Neuronal stem cell (in vitro differentiated cells): ENCODE measurements around the gene SERHL2. TPM values are rescaled to one million over a fixed set of nuclear protein-coding genes. Genes with fewer than 3 reads are reported as not detected.
"Not testable (repeated sequence)": the region's sequence is repeated elsewhere in the genome, so short reads cannot be mapped to it uniquely, and the experiment has no call there.

ENCODE experiments used
- DNase-seq: peaks from one replicate; pipeline ENCODE4 v3.0.0-alpha.2; 2013; ENCODE audit warnings: low spot score
- H2AFZ ChIP-seq: one replicate; pipeline ENCODE4 v1.6.1; 2013; ENCODE audit warnings: mild to moderate bottlenecking, low read length, inconsistent platforms
- H2AK5ac ChIP-seq: 2 replicates; pipeline ENCODE4 v1.6.1; 2013; ENCODE audit warnings: low read depth, mild to moderate bottlenecking, inconsistent platforms, low read length, moderate library complexity, mixed read lengths
- H2BK120ac ChIP-seq: 2 replicates; pipeline ENCODE4 v1.6.1; 2013; ENCODE audit warnings: low read depth, mild to moderate bottlenecking, inconsistent platforms, low read length, moderate library complexity, mixed read lengths
- H2BK12ac ChIP-seq: one replicate; pipeline ENCODE4 v1.6.1; 2013; ENCODE audit warnings: low read length, inconsistent platforms
- H2BK15ac ChIP-seq: 2 replicates; pipeline ENCODE4 v1.6.1; 2013; ENCODE audit warnings: mild to moderate bottlenecking, low read length, inconsistent platforms, mixed read lengths
- H2BK5ac ChIP-seq: one replicate; pipeline ENCODE4 v1.6.1; 2013; ENCODE audit warnings: inconsistent platforms, mild to moderate bottlenecking, low read length, moderate library complexity
- H3K14ac ChIP-seq: one replicate; pipeline ENCODE4 v1.6.1; 2013; ENCODE audit warnings: low read length, inconsistent platforms
- H3K18ac ChIP-seq: 2 replicates; pipeline ENCODE4 v1.6.1; 2013; ENCODE audit warnings: low read length, inconsistent platforms
- H3K23ac ChIP-seq: 2 replicates; pipeline ENCODE4 v1.6.1; 2013; ENCODE audit warnings: low read depth, mild to moderate bottlenecking, mixed read lengths, low read length, inconsistent platforms; ENCODE audit not compliant: poor library complexity
- H3K27ac ChIP-seq: replicated peaks from 3 replicates; pipeline ENCODE4 v1.5.1; 2013; ENCODE audit warnings: low read length, inconsistent platforms
- H3K27me3 ChIP-seq, 3 experiments: 2 replicates each; pipeline ENCODE4 v1.6.1; 2013; ENCODE audit warnings: low read length in 3 of 3, mild to moderate bottlenecking in 2 of 3, inconsistent platforms in 1 of 3, low read depth in 1 of 3, mixed read lengths in 1 of 3, moderate library complexity in 1 of 3; ENCODE audit not compliant: control insufficient read depth in 3 of 3, insufficient read depth in 3 of 3
- H3K36me3 ChIP-seq, 2 donors: replicated peaks in 1 of 2; 2 replicates each; pipeline ENCODE4 v1.6.1; 2013; ENCODE audit warnings: low read length in 2 of 2; ENCODE audit not compliant: control insufficient read depth in 2 of 2, insufficient read depth in 2 of 2
- H3K4ac ChIP-seq: 2 replicates; pipeline ENCODE4 v1.6.1; 2013; ENCODE audit warnings: inconsistent platforms, mild to moderate bottlenecking, low read length, moderate library complexity
- H3K4me1 ChIP-seq, 2 donors: 1 replicate in 1 of 2; 2 replicates in 1 of 2; pipeline ENCODE4 v1.6.1; 2013; ENCODE audit warnings: low read length in 2 of 2, low read depth in 1 of 2; ENCODE audit not compliant: control insufficient read depth in 2 of 2, insufficient read depth in 1 of 2
- H3K4me2 ChIP-seq: one replicate; pipeline ENCODE4 v1.6.1; 2013; ENCODE audit warnings: mild to moderate bottlenecking, low read length, inconsistent platforms; ENCODE audit not compliant: insufficient read depth, poor library complexity, severe bottlenecking
- H3K4me3 ChIP-seq, 2 donors: 2 replicates each; pipeline ENCODE4 v1.5.1; 2013; ENCODE audit warnings: low read length in 2 of 2, mild to moderate bottlenecking in 2 of 2, inconsistent platforms in 1 of 2, moderate library complexity in 1 of 2
- H3K79me1 ChIP-seq: one replicate; pipeline ENCODE4 v1.6.1; 2013; ENCODE audit warnings: low read depth, mild to moderate bottlenecking, inconsistent platforms, low read length, moderate library complexity
- H3K9ac ChIP-seq: one replicate; pipeline ENCODE4 v1.6.1; 2013; ENCODE audit warnings: mild to moderate bottlenecking, low read depth, low read length, inconsistent platforms; ENCODE audit not compliant: poor library complexity
- H3K9me3 ChIP-seq, 2 donors: replicated peaks in 1 of 2; 2 replicates each; pipeline versions ENCODE3 to v1.6.1; 2013; ENCODE audit warnings: low read length in 2 of 2, mild to moderate bottlenecking in 2 of 2, inconsistent platforms in 1 of 2, low read depth in 1 of 2, mixed read lengths in 1 of 2, moderate library complexity in 1 of 2; ENCODE audit not compliant: control insufficient read depth in 2 of 2, insufficient read depth in 1 of 2
- H4K8ac ChIP-seq: one replicate; pipeline ENCODE4 v1.6.1; 2013; ENCODE audit warnings: low read depth, mild to moderate bottlenecking, inconsistent platforms, low read length, moderate library complexity
- H4K91ac ChIP-seq: one replicate; pipeline ENCODE4 v1.6.1; 2013; ENCODE audit warnings: low read length, low read depth, mild to moderate bottlenecking, inconsistent platforms; ENCODE audit not compliant: poor library complexity
- WGBS, 2 donors: extraction: QIAGEN DNeasy Blood & Tissue Kit; methylation state at CpG; one replicate each; pipeline ENCODE4 v1.1.7; 2013; ENCODE audit warnings: missing lambda C conversion rate in 2 of 2, mixed read lengths in 1 of 2; ENCODE audit not compliant: insufficient read length in 2 of 2, insufficient replicate concordance in 1 of 2; ENCODE audit errors: extremely low coverage in 2 of 2; 5-methylcytosine and 5-hydroxymethylcytosine counted together
- polyA plus RNA-seq, 2 experiments: library from polyadenylated mRNA; stranded (reverse); fragments of 200-250 nt; gene quantifications; one replicate each; pipeline ENCODE4 v1.2.3, GENCODE V29; 2013

The SERHL2 gene, protein sequence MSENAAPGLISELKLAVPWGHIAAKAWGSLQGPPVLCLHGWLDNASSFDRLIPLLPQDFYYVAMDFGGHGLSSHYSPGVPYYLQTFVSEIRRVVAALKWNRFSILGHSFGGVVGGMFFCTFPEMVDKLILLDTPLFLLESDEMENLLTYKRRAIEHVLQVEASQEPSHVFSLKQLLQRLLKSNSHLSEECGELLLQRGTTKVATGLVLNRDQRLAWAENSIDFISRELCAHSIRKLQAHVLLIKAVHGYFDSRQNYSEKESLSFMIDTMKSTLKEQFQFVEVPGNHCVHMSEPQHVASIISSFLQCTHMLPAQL
- polyA plus RNA-seq (2013, experiment 1 of 2), result 0.28 TPM
- 0.22 TPM for polyA plus RNA-seq (2013, experiment 2 of 2)

DNA sequence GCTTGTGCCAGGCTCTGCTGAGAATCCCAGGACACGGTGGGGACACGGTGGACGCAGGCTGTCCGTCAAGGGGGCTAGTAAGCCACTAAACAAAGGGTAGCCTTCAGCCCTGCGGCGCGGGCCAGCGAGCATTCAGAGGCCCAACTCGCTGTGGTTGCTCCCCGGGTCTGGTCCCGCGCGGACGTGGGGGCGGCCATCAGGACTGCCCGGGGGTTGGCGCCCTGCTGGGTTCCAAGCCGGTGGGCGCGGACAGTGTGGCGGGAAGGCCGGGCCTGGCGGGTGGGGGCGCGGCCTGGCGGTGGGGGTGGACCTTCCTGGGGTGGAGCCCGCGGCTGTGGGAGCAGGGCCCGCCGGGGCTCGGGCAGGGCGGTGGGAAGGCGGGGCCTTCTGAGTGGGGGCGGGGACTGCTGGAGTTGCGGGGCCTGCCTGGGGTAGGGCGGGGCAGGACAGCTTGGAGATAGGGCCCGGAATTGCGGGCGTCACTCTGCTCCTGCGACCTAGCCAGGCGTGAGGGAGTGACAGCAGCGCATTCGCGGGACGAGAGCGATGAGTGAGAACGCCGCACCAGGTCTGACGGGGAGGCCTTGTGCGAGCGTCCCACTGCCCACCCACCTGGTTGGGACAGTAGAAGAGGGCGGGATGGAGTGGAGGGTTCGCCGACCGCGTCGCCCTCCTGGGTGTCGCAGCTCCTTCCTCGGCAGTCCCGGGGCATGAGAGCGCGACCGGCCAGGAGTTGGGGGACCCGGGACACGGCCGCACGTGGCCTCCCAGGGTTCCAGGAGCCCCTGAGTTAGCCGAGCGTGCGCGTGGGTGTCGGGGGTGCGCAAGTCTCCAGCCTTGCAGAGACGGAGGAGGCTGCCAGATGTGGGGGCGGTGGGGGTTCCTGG is at the start of gene SERHL2:
Gene SERHL2, plus strand, starts transcription at position 482 of the 887 bp plus-strand sequence. Its CDS starts 65 bp downstream, at position 547.
- DNase-seq, result peak; percentile 78
- Histone ChIP-seq H2AFZ (peak within 1 kb of the TSS; percentile 36), H4K91ac (no peak within 1 kb of the TSS), H3K9me3 (peaks cover 0 to 4% of the 10 kb centered on the region in 2 donors), H2BK120ac (no peak within 1 kb of the TSS), H2BK5ac (no peak within 1 kb of the TSS), H2BK15ac (no peak within 1 kb of the TSS), H3K23ac (peak within 1 kb of the TSS; percentile 99), H3K27ac (no peak within 1 kb of the TSS), H3K18ac (peak within 1 kb of the TSS; percentile 100), H3K4ac (peak within 1 kb of the TSS; percentile 78), H3K36me3 (no peaks in the 10 kb centered on the region), H4K8ac (peak within 1 kb of the TSS; percentile 82), H3K4me3 (peak within 1 kb of the TSS in 1 of 2 donors; percentile 82), H2AK5ac (no peak within 1 kb of the TSS), H2BK12ac (no peak within 1 kb of the TSS), H3K9ac (peak within 1 kb of the TSS; percentile 91), H3K79me1 (no peaks in the 10 kb centered on the region), H3K27me3 (no peaks in the 10 kb centered on the region), H3K14ac (peak within 1 kb of the TSS; percentile 91), H3K4me2 (peak within 1 kb of the TSS; percentile 89), H3K4me1 (peaks cover 0 to 11% of the 10 kb centered on the region in 2 donors)
- WGBS, 2 donors, result no CpG with 5 or more reads among the region's 75 CpGs

DNA sequence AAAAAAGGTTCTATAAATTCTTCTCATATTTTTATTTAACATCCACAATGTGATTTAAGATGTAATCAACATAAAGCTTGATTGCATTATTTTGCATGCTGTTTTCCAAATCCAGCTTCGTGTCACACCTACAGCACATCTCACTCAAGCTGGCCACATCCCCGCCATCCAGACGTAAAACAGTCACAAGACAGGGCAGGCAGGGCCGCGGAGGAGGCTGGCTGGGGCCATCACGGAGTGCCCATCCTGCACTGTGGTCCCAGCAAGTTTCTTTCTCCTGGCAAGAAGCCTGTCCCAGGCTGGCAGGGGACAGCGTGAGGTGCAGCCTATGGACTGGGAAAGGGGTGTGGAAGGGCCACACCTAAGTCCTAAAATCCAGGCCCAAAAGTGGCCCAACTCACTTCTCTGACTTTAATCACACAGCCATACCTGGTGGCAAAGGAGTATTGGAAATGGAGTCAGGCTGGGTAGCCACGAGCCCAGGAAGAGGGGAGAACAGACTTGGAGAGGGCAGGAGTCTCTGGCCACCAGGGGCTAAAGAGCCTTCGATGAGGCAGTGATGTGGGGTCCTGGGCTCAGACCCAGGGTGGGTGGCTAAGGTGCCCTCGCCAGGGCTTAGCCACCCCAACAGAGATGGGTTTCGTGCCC is 45.3 kb upstream of the SERHL2 start:
- H2BK12ac ChIP-seq, H3K4me3 ChIP-seq, H3K23ac ChIP-seq, H3K27ac ChIP-seq, H2AFZ ChIP-seq, H3K79me1 ChIP-seq, H2BK5ac ChIP-seq, H4K91ac ChIP-seq, H2BK15ac ChIP-seq, H3K9ac ChIP-seq, H4K8ac ChIP-seq, H3K27me3 ChIP-seq, DNase-seq, H3K4ac ChIP-seq, H2BK120ac ChIP-seq, H3K9me3 ChIP-seq, H3K14ac ChIP-seq, H3K4me2 ChIP-seq, H3K4me1 ChIP-seq, H2AK5ac ChIP-seq, H3K18ac ChIP-seq: not testable (repeated sequence)
- peaks cover 5 to 20% of the 10 kb centered on the region in 2 donors for H3K36me3 ChIP-seq
- no CpG with 5 or more reads among the region's 11 CpGs for WGBS, 2 donors

DNA sequence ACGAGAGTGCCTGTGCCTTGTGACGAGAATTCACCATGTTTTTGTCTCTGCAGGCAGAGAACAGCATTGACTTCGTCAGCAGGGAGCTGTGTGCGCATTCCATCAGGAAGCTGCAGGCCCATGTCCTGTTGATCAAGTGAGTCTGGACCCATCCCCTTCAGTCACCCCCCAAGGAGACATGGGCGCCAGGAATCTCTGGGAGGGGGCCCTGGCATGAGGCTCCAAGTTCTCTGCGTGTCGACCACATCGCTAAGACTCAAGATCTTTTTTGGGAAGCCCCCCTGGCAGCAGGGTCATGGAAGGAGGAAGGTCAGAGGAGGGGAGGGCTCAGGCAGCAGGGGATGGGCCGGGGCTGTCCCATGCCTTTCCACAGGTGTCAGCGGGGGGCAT is 44.8 kb upstream of the SERHL2 start:
- H2AK5ac ChIP-seq, H3K4me3 ChIP-seq, H3K9ac ChIP-seq: not testable (repeated sequence)

More for the DNA sequence above, 44.8 kb upstream of the SERHL2 start:
- DNase-seq, H4K91ac ChIP-seq, H2BK5ac ChIP-seq, H3K23ac ChIP-seq, H3K4me1 ChIP-seq, H4K8ac ChIP-seq, H3K18ac ChIP-seq, H2BK15ac ChIP-seq, H3K4ac ChIP-seq, H2BK120ac ChIP-seq, H2AFZ ChIP-seq, H3K14ac ChIP-seq, H3K27me3 ChIP-seq, H3K79me1 ChIP-seq, H2BK12ac ChIP-seq, H3K27ac ChIP-seq, H3K9me3 ChIP-seq, H3K4me2 ChIP-seq: not testable (repeated sequence)
- H3K36me3 ChIP-seq, result peaks cover 5 to 25% of the 10 kb centered on the region in 2 donors
- no CpG with 5 or more reads among the region's 10 CpGs for WGBS, 2 donors
